ENCODE measurements around the gene HCN4. TPM values are rescaled to one million over a fixed set of nuclear protein-coding genes. Genes with fewer than 3 reads are reported as not detected.
"Not testable (repeated sequence)": the region's sequence is repeated elsewhere in the genome, so short reads cannot be mapped to it uniquely, and the experiment has no call there.

The HCN4 gene
- total RNA-seq: 0.16 and 0.27 TPM in 2 replicates
- polyA plus RNA-seq: 0.40 and 1.1 TPM in 2 replicates

- H3K27ac ChIP-seq: no peak within 1 kb of the TSS
- TF ChIP-seq EZH2 (IDR thresholded peaks at IDR 0.05; ENCODE audit: borderline replicate concordance): peak; percentile 68
- no peak for TF ChIP-seq CTCF (IDR thresholded peaks at IDR 0.05; ENCODE audit: poor library complexity)
- peak; percentile 65 for TF ChIP-seq EZH2phosphoT487 (IDR thresholded peaks at IDR 0.05; ENCODE audit: low read depth, severe bottlenecking, unreplicated experiment)
- H4K20me1 ChIP-seq (ENCODE audit: insufficient read depth, poor library complexity, severe bottlenecking): no peaks in the 10 kb centered on the region
- H3K4me2 ChIP-seq: peak within 1 kb of the TSS; percentile 92
- H3K9me2 ChIP-seq (replicated peaks; ENCODE audit: insufficient read depth): no peaks in the 10 kb centered on the region
- H3K9me3 ChIP-seq (ENCODE audit: low read depth): no peaks in the 10 kb centered on the region
- no peaks in the 10 kb centered on the region for H3K4me1 ChIP-seq (ENCODE audit: insufficient read depth)
- WGBS (ENCODE audit: low lambda C conversion rate, missing lambda C conversion rate): under 1% methylated on average over 42 of the region's 109 CpGs
- H3K4me3 ChIP-seq: peak within 1 kb of the TSS; percentile 42
- peak within 1 kb of the TSS; percentile 31 for H2AFZ ChIP-seq
- H3K36me3 ChIP-seq (replicated peaks; ENCODE audit: insufficient read depth, low read depth): no peaks in the 10 kb centered on the region
- DNase-seq (ENCODE audit: low spot score): peak; percentile 43
- peaks cover 79% of the 10 kb centered on the region for H3K27me3 ChIP-seq
- H3K79me2 ChIP-seq: no peaks in the 10 kb centered on the region
Measured at GRCh38 chr15:73368301-73369136, at the start of gene HCN4. TSS of gene HCN4 (minus strand) at chr15:73368958. CDS start at chr15:73368270, 688 bp downstream.

- no peaks in the 10 kb centered on the region for H3K9me2 ChIP-seq (replicated peaks; ENCODE audit: insufficient read depth)
- H3K9me3 ChIP-seq (ENCODE audit: low read depth): no peaks in the 10 kb centered on the region
- no peaks in the 10 kb centered on the region for H3K4me1 ChIP-seq (ENCODE audit: insufficient read depth)
- no peaks in the 10 kb centered on the region for H4K20me1 ChIP-seq (ENCODE audit: insufficient read depth, poor library complexity, severe bottlenecking)
- TF ChIP-seq CTCF (IDR thresholded peaks at IDR 0.05; ENCODE audit: poor library complexity) (no peak), EZH2phosphoT487 (IDR thresholded peaks at IDR 0.05; ENCODE audit: low read depth, severe bottlenecking, unreplicated experiment) (no peak), EZH2 (IDR thresholded peaks at IDR 0.05; ENCODE audit: borderline replicate concordance) (no peak)
- H2AFZ ChIP-seq: no peak overlapping the region
- H3K36me3 ChIP-seq (replicated peaks; ENCODE audit: insufficient read depth, low read depth): no peaks in the 10 kb centered on the region
- H3K27me3 ChIP-seq: no peaks in the 10 kb centered on the region
- H3K4me3 ChIP-seq: no peak overlapping the region
- H3K79me2 ChIP-seq: no peaks in the 10 kb centered on the region
- 67% methylated on average over 3 of the region's 3 CpGs for WGBS (ENCODE audit: low lambda C conversion rate, missing lambda C conversion rate)
- no peak for DNase-seq (ENCODE audit: low spot score)
- H3K27ac ChIP-seq: no peak overlapping the region
- H3K4me2 ChIP-seq: no peak overlapping the region
Measured at GRCh38 chr15:73414876-73415275, 46.1 kb upstream of the HCN4 start.

GRCh38 chr15:73403171-73403570 is 34.4 kb upstream of the HCN4 start:
- H3K79me2 ChIP-seq: no peaks in the 10 kb centered on the region
- H3K4me2 ChIP-seq: no peak overlapping the region
- no peak overlapping the region for H3K4me3 ChIP-seq
- no peaks in the 10 kb centered on the region for H3K27me3 ChIP-seq
- no peak for TF ChIP-seq EZH2phosphoT487 (IDR thresholded peaks at IDR 0.05; ENCODE audit: low read depth, severe bottlenecking, unreplicated experiment)
- TF ChIP-seq CTCF (IDR thresholded peaks at IDR 0.05; ENCODE audit: poor library complexity): no peak
- TF ChIP-seq EZH2 (IDR thresholded peaks at IDR 0.05; ENCODE audit: borderline replicate concordance): no peak
- H3K4me1 ChIP-seq (ENCODE audit: insufficient read depth): no peaks in the 10 kb centered on the region
- H2AFZ ChIP-seq: no peak overlapping the region
- no peaks in the 10 kb centered on the region for H3K9me3 ChIP-seq (ENCODE audit: low read depth)
- H3K36me3 ChIP-seq (replicated peaks; ENCODE audit: insufficient read depth, low read depth): no peaks in the 10 kb centered on the region
- H3K9me2 ChIP-seq (replicated peaks; ENCODE audit: insufficient read depth): no peaks in the 10 kb centered on the region
- no peak overlapping the region for H3K27ac ChIP-seq
- H4K20me1 ChIP-seq (ENCODE audit: insufficient read depth, poor library complexity, severe bottlenecking): no peaks in the 10 kb centered on the region
- no peak for DNase-seq (ENCODE audit: low spot score)

GRCh38 chr15:73400222-73400621 is 31.5 kb upstream of the HCN4 start:
- H2AFZ ChIP-seq; DNase-seq (ENCODE audit: low spot score); H3K9me3 ChIP-seq (ENCODE audit: low read depth); H3K27me3 ChIP-seq; H3K4me3 ChIP-seq; H3K27ac ChIP-seq; H4K20me1 ChIP-seq (ENCODE audit: insufficient read depth, poor library complexity, severe bottlenecking); H3K4me1 ChIP-seq (ENCODE audit: insufficient read depth); H3K79me2 ChIP-seq; H3K9me2 ChIP-seq (replicated peaks; ENCODE audit: insufficient read depth); H3K4me2 ChIP-seq; H3K36me3 ChIP-seq (replicated peaks; ENCODE audit: insufficient read depth, low read depth): not testable (repeated sequence)
- 85% methylated on average over 6 of the region's 6 CpGs for WGBS (ENCODE audit: low lambda C conversion rate, missing lambda C conversion rate)
